Measurements from ENCODE around the gene AGAP1.

- TF ChIP-seq POLR2A (IDR thresholded peaks at IDR 0.05; ENCODE audit: low read depth, low read length) (no peak), CTCF (IDR thresholded peaks at IDR 0.05; ENCODE audit: extremely low read depth in 1 of 2, insufficient read depth in 1 of 2, low read depth in 1 of 2, low read length in 2 of 2) (no peak), EZH2 (IDR thresholded peaks at IDR 0.05; ENCODE audit: borderline replicate concordance, low read depth, low read length, severe bottlenecking) (no peak), JUN (IDR thresholded peaks at IDR 0.05; ENCODE audit: borderline replicate concordance, insufficient read depth, insufficient read length, low read depth) (no peak), POLR2AphosphoS5 (IDR thresholded peaks at IDR 0.05; ENCODE audit: insufficient read depth, low read depth, low read length) (no peak)
- TF ChIP-seq, protein P1, sequence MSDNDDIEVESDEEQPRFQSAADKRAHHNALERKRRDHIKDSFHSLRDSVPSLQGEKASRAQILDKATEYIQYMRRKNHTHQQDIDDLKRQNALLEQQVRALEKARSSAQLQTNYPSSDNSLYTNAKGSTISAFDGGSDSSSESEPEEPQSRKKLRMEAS (IDR thresholded peaks at IDR 0.05; ENCODE audit: insufficient read depth, insufficient read length) = no peak
These were observed 482.7 kb downstream of the AGAP1 start for GRCh38 chr2:235976516-235976915.

Data from endothelial cell of umbilical vein (primary cell).